ENCODE data around the gene IL34.
A peak's percentile ranks its signal among the peaks of the same experiment; 100 is the strongest.

IL34 gene

DNA sequence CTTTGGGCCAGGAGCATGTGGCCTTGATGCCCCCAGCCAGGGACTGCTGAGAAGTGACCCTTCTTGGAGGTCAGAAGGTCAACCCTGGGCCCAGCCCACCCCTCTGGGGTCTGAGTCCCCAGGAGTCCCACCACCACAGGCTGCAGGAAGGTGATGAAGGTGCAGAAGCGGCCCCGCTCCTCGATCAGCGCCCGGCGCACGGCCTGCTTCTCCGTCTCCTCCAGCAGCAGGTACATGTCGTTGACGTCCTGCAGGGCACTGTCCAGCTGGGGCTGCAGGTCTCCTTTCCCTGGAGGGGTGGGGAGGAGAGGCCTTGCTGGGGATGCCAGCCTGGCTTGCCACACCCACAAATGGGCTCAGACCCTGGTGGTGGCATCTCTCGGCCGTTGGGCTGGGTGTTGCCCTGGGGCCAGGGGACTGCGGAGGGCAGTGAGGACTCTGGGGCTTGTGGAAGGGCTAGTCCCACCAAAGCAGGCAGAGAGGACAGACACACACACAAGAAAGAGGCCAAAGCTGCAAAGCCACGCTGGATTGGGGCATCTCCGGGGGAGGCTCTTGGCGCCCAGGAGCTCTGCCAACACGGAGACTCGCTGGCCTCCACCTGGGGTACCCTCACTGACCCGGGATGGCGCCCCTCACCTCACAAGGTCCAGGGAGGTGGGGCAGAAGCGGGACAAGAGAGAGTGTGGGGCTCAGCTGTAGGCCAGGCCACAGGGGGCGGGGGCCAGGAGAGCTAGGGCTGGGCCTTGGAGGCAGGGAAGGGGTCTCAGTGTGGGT lies 31.9 kb downstream of the IL34 start:
- in situ Hi-C loops (cut with HindIII; ENCODE audit: low sequenced_read_pairs): no loop called here
- TF ChIP-seq, protein P1, sequence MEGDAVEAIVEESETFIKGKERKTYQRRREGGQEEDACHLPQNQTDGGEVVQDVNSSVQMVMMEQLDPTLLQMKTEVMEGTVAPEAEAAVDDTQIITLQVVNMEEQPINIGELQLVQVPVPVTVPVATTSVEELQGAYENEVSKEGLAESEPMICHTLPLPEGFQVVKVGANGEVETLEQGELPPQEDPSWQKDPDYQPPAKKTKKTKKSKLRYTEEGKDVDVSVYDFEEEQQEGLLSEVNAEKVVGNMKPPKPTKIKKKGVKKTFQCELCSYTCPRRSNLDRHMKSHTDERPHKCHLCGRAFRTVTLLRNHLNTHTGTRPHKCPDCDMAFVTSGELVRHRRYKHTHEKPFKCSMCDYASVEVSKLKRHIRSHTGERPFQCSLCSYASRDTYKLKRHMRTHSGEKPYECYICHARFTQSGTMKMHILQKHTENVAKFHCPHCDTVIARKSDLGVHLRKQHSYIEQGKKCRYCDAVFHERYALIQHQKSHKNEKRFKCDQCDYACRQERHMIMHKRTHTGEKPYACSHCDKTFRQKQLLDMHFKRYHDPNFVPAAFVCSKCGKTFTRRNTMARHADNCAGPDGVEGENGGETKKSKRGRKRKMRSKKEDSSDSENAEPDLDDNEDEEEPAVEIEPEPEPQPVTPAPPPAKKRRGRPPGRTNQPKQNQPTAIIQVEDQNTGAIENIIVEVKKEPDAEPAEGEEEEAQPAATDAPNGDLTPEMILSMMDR (IDR thresholded peaks at IDR 0.05; ENCODE audit: low read depth, low read length): no peak
- DNase-seq (ENCODE audit: low read depth, low spot score): no peak
- H3K4me3 ChIP-seq (ENCODE audit: low read depth, low read length): no peak overlapping the region

DNA sequence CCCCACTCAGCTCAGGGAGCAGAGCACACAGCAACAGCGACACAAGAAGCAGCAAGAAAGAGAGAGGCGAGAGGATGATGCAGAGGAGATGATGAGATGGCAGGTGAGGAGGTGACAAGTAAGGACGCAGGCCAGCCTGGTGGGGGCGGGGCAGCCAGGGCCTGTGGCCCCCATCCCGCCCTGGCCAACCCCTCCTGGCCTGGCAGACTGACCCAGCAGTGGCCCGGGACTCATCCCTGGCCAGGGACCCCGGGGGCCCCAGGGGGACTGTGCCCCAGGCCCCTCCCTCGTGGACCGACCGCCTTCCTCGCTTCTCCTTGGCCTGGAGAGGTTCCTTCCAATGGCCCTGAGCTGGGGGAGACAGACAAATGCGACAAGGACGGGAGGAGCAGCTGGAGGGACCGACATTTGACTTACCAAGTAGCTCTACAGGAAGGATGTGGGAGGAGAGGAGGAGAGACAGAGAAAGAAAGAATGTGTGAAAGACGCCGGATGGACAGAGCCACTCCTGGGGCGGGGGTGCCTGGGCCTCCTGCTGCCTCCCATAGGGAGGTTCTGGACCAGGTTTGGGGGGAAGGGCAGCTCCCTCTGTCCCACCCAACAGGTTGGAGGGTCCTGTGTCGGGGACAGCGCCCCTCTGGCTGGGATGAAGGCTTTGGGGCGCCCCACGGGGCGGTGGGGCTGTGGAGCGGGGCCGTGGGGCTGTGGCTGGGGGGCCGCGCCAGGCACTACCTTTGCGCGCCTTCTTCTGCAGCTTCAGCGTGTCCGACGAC lies 32.7 kb downstream of the IL34 start:
- TF ChIP-seq, protein P1 (IDR thresholded peaks at IDR 0.05; ENCODE audit: low read depth, low read length): no peak
- in situ Hi-C loops (cut with HindIII; ENCODE audit: low sequenced_read_pairs): no loop called here
- no peak for DNase-seq (ENCODE audit: low read depth, low spot score)
- no peak overlapping the region for H3K4me3 ChIP-seq (ENCODE audit: low read depth, low read length)

DNA sequence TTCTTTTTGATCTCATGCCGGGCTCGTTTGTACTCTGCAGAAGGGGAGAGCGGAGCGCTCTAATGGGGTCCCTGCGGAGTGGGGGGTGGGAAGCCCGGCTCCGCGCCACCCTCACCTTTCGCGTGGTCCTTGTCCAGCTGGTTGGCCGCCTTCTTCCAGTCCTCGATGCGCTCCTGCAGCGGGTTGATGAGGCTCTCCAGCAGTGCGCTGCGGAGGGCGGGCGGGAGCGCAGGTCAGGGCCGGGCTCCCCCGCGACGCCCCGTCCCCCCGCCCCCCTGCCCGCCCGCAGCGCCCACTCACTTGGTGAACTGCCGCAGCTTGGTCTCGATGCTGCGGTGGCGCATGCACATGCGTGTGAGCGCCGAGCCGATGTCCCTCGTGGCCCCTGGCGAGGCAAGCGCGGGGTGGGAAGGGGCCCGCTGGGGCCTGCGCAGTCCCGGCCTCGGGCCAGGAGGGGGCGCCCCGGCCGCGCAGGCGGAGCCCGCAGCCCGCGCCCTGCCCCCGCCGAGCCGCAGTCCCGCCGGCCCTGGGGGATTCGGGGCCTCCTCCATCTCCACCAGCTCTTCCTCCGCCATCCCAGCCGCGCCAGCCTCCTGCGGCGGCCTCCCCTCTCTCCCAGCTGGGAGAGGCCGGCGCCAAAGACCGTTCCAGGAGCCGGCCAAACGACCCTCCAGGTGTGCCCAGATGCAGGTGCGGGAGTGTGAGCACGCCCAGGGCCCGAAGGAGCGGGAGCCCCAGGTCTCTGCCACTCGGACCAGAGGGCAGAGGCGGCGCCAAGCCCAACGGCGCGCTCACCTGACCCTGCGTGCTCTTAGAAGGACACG lies 33.5 kb downstream of the IL34 start:
- no peak for DNase-seq (ENCODE audit: low read depth, low spot score)
- TF ChIP-seq, protein P1 (IDR thresholded peaks at IDR 0.05; ENCODE audit: low read depth, low read length): peak; percentile 46
- H3K4me3 ChIP-seq (ENCODE audit: low read depth, low read length): no peak overlapping the region
- in situ Hi-C loops (cut with HindIII; ENCODE audit: low sequenced_read_pairs): no loop called here

DNA sequence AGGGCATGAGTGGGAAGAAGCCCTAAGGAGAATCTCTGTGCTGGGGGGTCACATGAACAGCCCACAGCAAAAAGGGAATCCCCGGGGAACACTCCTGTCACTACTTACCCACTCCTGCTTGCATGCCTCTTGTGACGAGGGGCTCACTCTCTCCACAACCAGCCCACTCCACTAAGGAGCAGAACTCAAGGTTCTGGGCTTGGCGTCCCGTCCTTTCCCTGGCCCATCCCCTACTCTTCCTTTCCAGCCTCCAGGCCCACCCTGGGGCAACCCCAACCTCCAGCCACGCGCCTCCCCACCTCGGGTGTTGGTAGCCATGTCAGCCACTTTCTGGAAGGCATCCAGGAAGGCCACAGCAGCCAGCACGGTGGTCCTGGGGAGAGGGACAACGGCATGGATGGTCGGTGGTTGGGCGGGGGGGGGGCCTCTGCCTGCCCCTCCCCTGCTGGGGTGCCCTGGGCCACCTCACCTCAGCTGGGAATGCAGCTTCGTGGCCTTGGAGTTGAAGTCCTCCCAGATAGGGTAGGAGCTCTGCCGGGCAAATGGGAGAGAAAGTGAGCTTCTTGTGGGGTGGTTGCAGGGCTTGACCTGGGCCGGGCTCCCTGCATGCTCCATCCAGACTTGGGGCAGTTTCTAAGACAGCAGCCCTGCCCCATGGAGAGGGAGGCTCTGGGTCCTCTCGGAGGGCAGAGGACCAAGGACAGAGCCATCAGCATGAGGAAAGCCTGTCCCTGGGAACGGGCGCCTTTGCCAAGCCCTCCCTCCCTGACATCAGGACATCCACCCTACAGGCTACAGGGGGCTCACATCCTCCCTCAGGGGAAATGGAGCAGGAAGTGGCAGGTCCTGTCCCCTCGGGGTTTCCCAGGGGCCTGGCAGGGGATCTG lies 34.4 kb downstream of the IL34 start:
- TF ChIP-seq, protein P1 (IDR thresholded peaks at IDR 0.05; ENCODE audit: low read depth, low read length): no peak
- H3K4me3 ChIP-seq (ENCODE audit: low read depth, low read length): no peak overlapping the region
- in situ Hi-C loops (cut with HindIII; ENCODE audit: low sequenced_read_pairs): no loop called here
- no peak for DNase-seq (ENCODE audit: low read depth, low spot score)

DNA sequence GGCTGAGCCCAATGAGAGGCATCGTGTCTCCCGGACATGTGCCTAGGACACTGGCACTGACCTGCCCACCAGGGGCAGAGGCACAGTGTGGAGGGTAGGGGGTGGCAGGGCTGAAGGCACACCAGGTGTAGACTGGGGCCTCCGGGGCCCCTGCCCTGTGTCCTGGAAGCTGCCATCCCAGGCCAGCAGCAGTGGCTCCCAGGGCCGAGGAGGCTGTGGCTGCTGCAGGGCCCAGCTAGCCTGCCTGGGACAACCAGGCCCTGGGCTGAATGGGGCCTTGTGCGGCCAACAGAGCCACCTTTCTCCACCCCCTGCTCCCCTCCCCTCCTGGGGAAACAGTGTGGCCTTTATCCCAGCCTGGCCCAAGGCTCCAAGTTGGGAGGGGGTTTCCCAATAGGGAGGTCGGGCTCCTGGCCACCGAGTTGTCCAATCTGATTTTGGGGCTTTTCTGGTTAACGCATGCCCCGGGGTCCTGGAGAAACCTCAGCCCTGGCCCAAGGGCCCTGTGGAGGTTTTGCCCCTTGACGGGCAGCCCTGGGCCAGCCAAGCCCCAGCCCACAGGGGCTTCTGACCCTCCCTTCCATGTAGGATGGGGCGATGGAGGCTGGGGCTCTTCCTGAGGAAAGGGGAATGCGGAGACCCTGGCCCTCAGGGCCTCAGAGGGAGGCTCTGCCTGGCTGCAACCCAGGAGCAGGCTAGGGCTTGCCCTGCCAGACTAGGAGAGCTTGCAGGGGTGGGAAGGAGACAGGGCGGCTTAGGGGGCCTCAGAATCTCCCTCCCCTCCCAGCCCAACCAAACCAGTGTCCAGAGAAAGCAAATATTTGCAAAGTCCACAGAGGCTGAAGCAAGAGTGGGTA lies 35.3 kb downstream of the IL34 start:
- in situ Hi-C loops (cut with HindIII; ENCODE audit: low sequenced_read_pairs): no loop called here
- TF ChIP-seq, protein P1 (IDR thresholded peaks at IDR 0.05; ENCODE audit: low read depth, low read length): no peak
- no peak for DNase-seq (ENCODE audit: low read depth, low spot score)
- H3K4me3 ChIP-seq (ENCODE audit: low read depth, low read length): no peak overlapping the region
